ENCODE measurements around the gene PLIN4. TPM values are rescaled to one million over a fixed set of nuclear protein-coding genes. Genes with fewer than 3 reads are reported as not detected.

The PLIN4 gene
- total and polyA plus RNA-seq, 9 of the 15 experiments (the other 6 are each of a cell fraction or from before 2014, with no cell fraction given) = 0.04 to 0.16 (median 0.07) TPM; not detected in 3

GRCh38 chr19:4455719-4456475 is 62.4 kb downstream of the PLIN4 start (continued):
- TF ChIP-seq ZNF133 (CRISPR knock-in tag; IDR thresholded peaks at IDR 0.05) = no peak
- 0 out of 2 replicates have a peak, but pooled peaks have one; percentile 3 for TF ChIP-seq SPI1 (IDR thresholded peaks at IDR 0.05; ENCODE audit: borderline replicate concordance, low read depth, low read length)
- no peak for TF ChIP-seq TEAD2 (tag; IDR thresholded peaks at IDR 0.05)
- TF ChIP-seq EP300 (IDR thresholded peaks at IDR 0.05; ENCODE audit: low read length) = no peak
- TF ChIP-seq ATF6 (CRISPR knock-in tag; IDR thresholded peaks at IDR 0.05) = no peak
- no peak for TF ChIP-seq ZEB2 (IDR thresholded peaks at IDR 0.05)
- TF ChIP-seq TOE1 (IDR thresholded peaks at IDR 0.05; ENCODE audit: borderline replicate concordance) = no peak
- no peak for TF ChIP-seq TOE1 (CRISPR knock-in tag; IDR thresholded peaks at IDR 0.05; ENCODE audit: borderline replicate concordance, low read depth)
- TF ChIP-seq MITF (IDR thresholded peaks at IDR 0.05) = no peak
- no peak for TF ChIP-seq ARID4B (CRISPR knock-in tag; IDR thresholded peaks at IDR 0.05)
- TF ChIP-seq PATZ1 (CRISPR knock-in tag; IDR thresholded peaks at IDR 0.05; ENCODE audit: borderline replicate concordance) = no peak
- TF ChIP-seq ZBTB11 (CRISPR knock-in tag; IDR thresholded peaks at IDR 0.05) = no peak

Measured in K562 (cell line).